Fibroblast of skin of left biceps (primary cell): ENCODE results near the gene GNB3.
A peak's percentile ranks its signal among the peaks of the same experiment; 100 is the strongest.
"Not testable (repeated sequence)": the region's sequence is repeated elsewhere in the genome, so short reads cannot be mapped to it uniquely, and the experiment has no call there.

Source experiments
- DNase-seq, 2 experiments: peaks; one replicate each; pipeline ENCODE4 v3.0.0-alpha.2; 2013; ENCODE audit warnings: low read depth in 2 of 2

Gene GNB3

DNA sequence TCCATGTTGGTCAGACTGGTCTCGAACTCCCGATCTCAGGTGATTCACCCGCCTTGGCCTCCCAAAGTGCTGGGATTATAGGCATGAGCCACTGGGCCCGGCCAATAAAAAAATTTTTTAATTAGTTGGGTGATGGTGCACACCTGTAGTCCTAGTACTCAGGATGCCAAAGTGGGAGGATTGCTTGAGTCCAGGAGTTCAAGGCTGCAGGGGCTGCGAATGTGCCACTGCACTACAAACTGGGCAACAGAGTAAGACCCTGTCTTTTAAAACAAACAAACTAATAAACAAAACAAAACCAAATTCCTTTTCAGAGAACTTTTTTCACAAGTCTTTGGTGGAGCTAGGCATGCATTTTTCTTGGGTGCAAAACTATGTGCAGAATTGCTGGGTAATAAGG, 42.5 kb downstream of the GNB3 start:
- DNase-seq = no peak

DNA sequence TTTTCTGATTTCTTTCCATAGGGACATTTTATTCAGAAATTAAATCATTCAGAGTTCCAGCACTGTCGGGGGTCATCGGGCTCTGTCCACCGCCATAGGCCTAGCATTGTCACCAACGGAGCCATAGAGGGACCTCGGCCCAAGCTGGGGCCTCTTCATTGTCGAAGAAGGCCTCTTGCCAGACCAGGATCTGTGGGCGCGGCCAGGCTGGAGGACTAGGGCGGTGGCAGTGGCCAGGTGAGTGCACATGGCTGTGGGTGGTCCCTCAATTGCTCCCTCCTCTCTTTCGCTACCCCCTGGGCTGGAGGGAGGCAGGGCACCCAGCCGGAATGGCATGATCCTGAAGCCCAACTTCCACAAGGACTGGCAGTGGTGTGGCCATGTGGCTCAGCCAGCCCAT, 43.0 kb downstream of the GNB3 start:
- no peak for DNase-seq

- no peak for DNase-seq
Observed at GRCh38 chr12:6884539-6884938, 43.8 kb downstream of the GNB3 start.

DNA sequence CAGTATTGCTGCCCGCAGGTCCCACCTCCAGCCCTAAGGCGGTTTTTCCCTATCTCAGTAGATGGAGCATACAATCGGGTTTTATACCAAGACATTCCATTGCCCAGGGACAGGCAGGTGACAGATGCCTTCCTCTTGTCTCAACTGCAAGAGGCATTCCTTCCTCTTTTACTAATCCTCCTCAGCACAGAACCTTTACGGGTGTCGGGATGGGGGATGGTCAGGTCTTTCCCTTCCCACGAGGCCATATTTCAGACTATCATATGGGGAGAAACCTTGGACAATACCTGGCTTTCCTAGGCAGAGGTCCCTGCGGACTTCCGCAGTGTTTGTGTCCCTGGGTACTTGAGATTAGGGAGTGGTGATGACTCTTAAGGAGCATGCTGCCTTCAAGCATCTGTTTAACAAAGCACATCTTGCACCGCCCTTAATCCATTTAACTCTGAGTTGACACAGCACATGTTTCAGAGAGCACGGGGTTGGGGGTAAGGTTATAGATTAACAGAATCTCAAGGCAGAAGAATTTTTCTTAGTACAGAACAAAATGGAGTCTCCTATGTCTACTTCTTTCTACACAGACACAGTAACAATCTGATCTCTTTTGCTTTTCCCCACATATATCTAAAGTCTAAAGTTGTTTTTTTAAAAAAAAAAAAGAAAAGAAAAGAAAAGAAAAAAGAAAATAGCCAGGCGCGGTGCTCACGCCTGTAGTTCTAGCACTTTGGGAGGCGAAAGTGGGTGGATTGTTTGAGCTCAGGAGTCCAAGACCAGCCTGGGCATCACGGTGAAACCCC, 45.7 kb downstream of the GNB3 start:
- not testable (repeated sequence) for DNase-seq

GRCh38 chr12:6887460-6887859, 46.7 kb downstream of the GNB3 start:
- no peak for DNase-seq

GRCh38 chr12:6888360-6888759, 47.6 kb downstream of the GNB3 start:
- DNase-seq = no peak

GRCh38 chr12:6888794-6889193, 48.1 kb downstream of the GNB3 start:
- DNase-seq = not testable (repeated sequence)

DNA sequence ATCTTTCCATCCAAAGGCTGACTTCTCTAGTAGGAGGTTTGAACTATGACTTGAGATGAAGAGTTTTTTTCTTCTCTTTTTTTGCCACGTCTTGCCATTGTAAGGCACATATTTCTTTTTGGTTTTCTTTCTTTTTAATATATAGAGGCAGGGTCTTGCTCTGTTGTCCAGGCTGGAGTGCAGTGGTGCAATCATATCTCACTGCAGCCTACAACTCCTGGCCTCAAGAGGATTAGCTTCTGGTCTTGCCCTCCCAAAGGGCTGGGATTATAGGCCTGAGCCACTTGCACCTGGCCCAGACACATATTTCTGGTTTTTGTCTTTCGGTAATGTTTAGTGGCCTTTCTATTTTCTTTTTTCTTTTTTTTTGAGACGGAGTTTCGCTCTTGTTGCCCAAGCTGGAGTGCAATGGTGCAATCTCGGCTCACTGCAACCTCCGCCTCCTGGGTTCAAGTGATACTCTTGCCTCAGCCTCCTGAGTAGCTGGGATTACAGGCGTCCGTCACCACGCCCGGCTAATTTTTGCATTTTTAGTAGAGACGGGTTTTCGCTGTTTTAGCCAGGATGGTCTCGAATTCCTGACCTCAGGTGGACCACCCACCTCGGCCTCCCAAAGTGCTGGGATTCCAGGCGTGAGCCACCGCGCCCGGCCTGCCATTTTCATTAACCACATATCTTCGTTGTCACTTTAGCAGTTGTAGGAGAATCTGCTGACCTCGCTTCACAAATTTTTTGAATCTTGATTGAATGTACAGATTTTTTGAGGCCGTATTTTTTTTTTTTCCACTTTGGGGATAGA, 49.2 kb downstream of the GNB3 start:
- not testable (repeated sequence) for DNase-seq

GRCh38 chr12:6890789-6891645, 50.3 kb downstream of the GNB3 start:
- DNase-seq = peak; percentile 92 to 93

DNA sequence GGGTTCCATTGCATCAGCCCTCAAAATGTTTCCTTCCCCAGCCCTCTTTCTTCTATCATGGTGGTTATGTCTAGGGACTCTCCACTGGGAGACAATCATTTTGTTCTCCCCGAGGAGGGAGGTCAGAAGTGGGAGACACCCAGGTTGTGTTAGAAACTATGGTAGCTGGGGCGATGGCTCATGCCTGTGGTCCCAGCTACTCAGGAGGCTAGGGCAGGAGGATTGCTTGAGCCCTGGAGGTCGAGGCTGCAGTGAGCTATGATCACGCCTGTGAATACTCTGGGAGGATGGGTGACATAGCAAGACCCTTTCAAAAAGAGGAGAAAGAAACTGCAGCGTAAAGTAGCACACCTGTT, 50.9 kb downstream of the GNB3 start:
- DNase-seq = no peak

DNA sequence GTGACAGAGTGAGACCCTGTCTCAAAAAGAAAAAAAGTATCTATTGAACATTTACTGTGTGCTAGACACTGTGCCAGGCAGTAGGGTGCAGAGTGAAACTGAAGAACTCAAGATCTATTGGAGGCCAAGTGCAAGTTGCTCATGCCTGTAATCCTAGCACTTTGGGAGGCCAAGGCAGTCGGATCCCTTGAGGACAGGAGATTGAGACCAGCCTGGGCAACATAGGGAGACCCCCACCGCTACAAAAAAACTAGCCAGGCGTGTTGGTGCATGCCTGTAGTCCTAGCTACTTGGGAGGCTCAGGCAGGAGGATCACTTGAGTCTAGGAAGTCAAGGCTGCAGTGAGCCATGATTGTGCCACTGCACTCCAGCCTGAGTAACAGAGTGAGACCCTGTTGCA, 52.0 kb downstream of the GNB3 start:
- DNase-seq = not testable (repeated sequence)

DNA sequence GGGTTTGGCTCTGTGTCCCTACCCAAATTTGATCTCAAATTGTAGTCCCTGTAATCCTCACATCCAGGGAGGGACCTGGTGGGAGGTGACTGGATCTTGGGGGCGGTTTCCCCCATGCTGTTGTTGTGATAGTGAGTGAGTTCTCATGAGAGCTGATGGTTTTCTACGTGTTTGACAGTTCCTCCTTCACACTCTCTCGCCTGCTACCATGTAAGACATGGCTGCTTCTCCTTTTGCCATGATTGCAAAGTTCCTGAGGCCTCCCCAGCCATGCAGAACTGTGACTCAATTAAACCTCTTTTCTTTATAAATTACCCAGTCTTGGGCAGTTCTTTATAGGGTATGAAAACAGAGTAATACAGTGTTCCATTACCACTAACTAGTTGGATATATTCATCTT, 53.6 kb downstream of the GNB3 start:
- DNase-seq = no peak
